HUES6 (cell line): ENCODE measurements around the gene TRIM74.
A peak's percentile ranks its signal among the peaks of the same experiment; 100 is the strongest.
"Not testable (repeated sequence)": the region's sequence is repeated elsewhere in the genome, so short reads cannot be mapped to it uniquely, and the experiment has no call there.

Experiments used
- H3K27ac ChIP-seq: 2 replicates; pipeline ENCODE4 v1.7.0; 2013; ENCODE audit warnings: low read depth, mild to moderate bottlenecking, low read length, inconsistent platforms
- H3K27me3 ChIP-seq: 2 replicates; pipeline ENCODE4 v1.6.1; 2013; ENCODE audit warnings: low read length; ENCODE audit not compliant: control insufficient read depth, insufficient read depth
- H3K36me3 ChIP-seq: 2 replicates; pipeline ENCODE4 v1.6.1; 2013; ENCODE audit warnings: low read length; ENCODE audit not compliant: control insufficient read depth, insufficient read depth
- H3K4me1 ChIP-seq: 2 replicates; pipeline ENCODE4 v1.6.1; 2013; ENCODE audit warnings: low read length; ENCODE audit not compliant: control insufficient read depth, insufficient read depth
- H3K4me3 ChIP-seq: 2 replicates; pipeline ENCODE4 v1.5.1; 2013; ENCODE audit warnings: low read depth, low read length
- H3K9ac ChIP-seq: one replicate; pipeline ENCODE4 v1.6.1; 2013; ENCODE audit warnings: mild to moderate bottlenecking, low read length
- H3K9me3 ChIP-seq: 2 replicates; pipeline ENCODE4 v1.6.1; 2013; ENCODE audit warnings: low read depth, low read length; ENCODE audit not compliant: control insufficient read depth, insufficient read depth

Gene TRIM74

GRCh38 chr7:72927791-72928190, 41.5 kb downstream of the TRIM74 start:
- not testable (repeated sequence) for H3K4me1 ChIP-seq, H3K9me3 ChIP-seq, H3K9ac ChIP-seq, H3K4me3 ChIP-seq, H3K27me3 ChIP-seq, H3K27ac ChIP-seq
- H3K36me3 ChIP-seq = peaks cover 55% of the 10 kb centered on the region

GRCh38 chr7:72925546-72926120, 43.6 kb downstream of the TRIM74 start:
- Histone ChIP-seq H3K9ac (peak overlapping the region; percentile 98), H3K9me3 (no peaks in the 10 kb centered on the region), H3K4me1 (peaks cover 3% of the 10 kb centered on the region; the same call in 1 of the 2 replicates), H3K4me3 (peak overlapping the region; percentile 88), H3K36me3 (peaks cover 42% of the 10 kb centered on the region), H3K27me3 (no peaks in the 10 kb centered on the region), H3K27ac (no peak overlapping the region)

GRCh38 chr7:72924733-72925545, 44.3 kb downstream of the TRIM74 start, which contains the start of gene POM121:
Gene POM121, plus strand, starts transcription at chr7:72925095. Its CDS starts 27 bp downstream, at chr7:72925122.
- Histone ChIP-seq H3K36me3 (peaks cover 35% of the 10 kb centered on the region), H3K9me3 (no peaks in the 10 kb centered on the region), H3K27me3 (no peaks in the 10 kb centered on the region), H3K9ac (peak within 1 kb of the TSS; percentile 98), H3K27ac (peak within 1 kb of the TSS; percentile 79), H3K4me3 (peak within 1 kb of the TSS; percentile 88), H3K4me1 (peaks cover 3% of the 10 kb centered on the region; the same call in 1 of the 2 replicates)

- Histone ChIP-seq H3K4me1 (peaks cover 3% of the 10 kb centered on the region; the same call in 1 of the 2 replicates), H3K4me3 (peak overlapping the region; percentile 88), H3K36me3 (peaks cover 30% of the 10 kb centered on the region), H3K9me3 (no peaks in the 10 kb centered on the region), H3K27ac (peak overlapping the region; percentile 79), H3K27me3 (no peaks in the 10 kb centered on the region), H3K9ac (peak overlapping the region; percentile 98)
Measured at GRCh38 chr7:72924386-72924732, 44.9 kb downstream of the TRIM74 start.

- Histone ChIP-seq H3K36me3 (peaks cover 7% of the 10 kb centered on the region; the same call in 1 of the 2 replicates), H3K9me3 (no peaks in the 10 kb centered on the region), H3K27me3 (no peaks in the 10 kb centered on the region), H3K27ac (no peak overlapping the region), H3K4me3 (no peak overlapping the region), H3K4me1 (no peaks in the 10 kb centered on the region), H3K9ac (no peak overlapping the region)
Measured at GRCh38 chr7:72919256-72919775, 50.0 kb downstream of the TRIM74 start.

- not testable (repeated sequence) for H3K9me3 ChIP-seq, H3K9ac ChIP-seq, H3K4me1 ChIP-seq, H3K27ac ChIP-seq, H3K27me3 ChIP-seq, H3K4me3 ChIP-seq
- peaks cover 23% of the 10 kb centered on the region for H3K36me3 ChIP-seq
Measured at GRCh38 chr7:72914756-72915525, 54.3 kb downstream of the TRIM74 start.

- H3K9ac ChIP-seq, H3K9me3 ChIP-seq, H3K4me3 ChIP-seq, H3K4me1 ChIP-seq, H3K27ac ChIP-seq, H3K27me3 ChIP-seq: not testable (repeated sequence)
- H3K36me3 ChIP-seq = peaks cover 23% of the 10 kb centered on the region
Measured at GRCh38 chr7:72913750-72914149, 55.5 kb downstream of the TRIM74 start.

- H3K9ac ChIP-seq, H3K4me1 ChIP-seq, H3K27ac ChIP-seq, H3K4me3 ChIP-seq, H3K27me3 ChIP-seq, H3K9me3 ChIP-seq: not testable (repeated sequence)
- H3K36me3 ChIP-seq = peaks cover 24% of the 10 kb centered on the region
Measured at GRCh38 chr7:72911395-72911794, 57.9 kb downstream of the TRIM74 start.
